HEK293 (cell line): ENCODE data around the gene ZFP36.
A peak's percentile ranks its signal among the peaks of the same experiment; 100 is the strongest.

Source experiments
- BCL11A ChIP-seq: fragments of 450-650 bp; formaldehyde crosslinking; IDR thresholded peaks from 2 replicates; pipeline ENCODE4 v1.5.1; 2016; ENCODE audit warnings: low read depth, missing biosample characterization, missing genetic modification characterization
- ELK4 ChIP-seq: IDR thresholded peaks from 2 replicates; pipeline ENCODE4 v1.6.1; 2011; ENCODE audit warnings: mild to moderate bottlenecking, low read depth, low read length, borderline replicate concordance
- GLIS1 ChIP-seq: fragments of 450-650 bp; formaldehyde crosslinking; IDR thresholded peaks from 2 replicates; pipeline ENCODE4 v1.5.1; 2016; ENCODE audit warnings: missing biosample characterization, missing genetic modification characterization
- KLF1 ChIP-seq: fragments of 450-650 bp; formaldehyde crosslinking; IDR thresholded peaks from 2 replicates; pipeline ENCODE4 v1.5.1; 2016; ENCODE audit warnings: missing biosample characterization, missing genetic modification characterization
- KLF16 ChIP-seq: fragments of 450-650 bp; formaldehyde crosslinking; IDR thresholded peaks from 2 replicates; pipeline ENCODE4 v1.5.1; 2017; ENCODE audit warnings: missing biosample characterization, missing genetic modification characterization
- KLF8 ChIP-seq: fragments of 450-650 bp; formaldehyde crosslinking; IDR thresholded peaks from 2 replicates; pipeline ENCODE4 v1.5.1; 2016; ENCODE audit warnings: missing biosample characterization, missing genetic modification characterization
- PATZ1 ChIP-seq: fragments of 450-650 bp; formaldehyde crosslinking; IDR thresholded peaks from 2 replicates; pipeline ENCODE4 v1.5.1; 2016; ENCODE audit warnings: missing biosample characterization, missing genetic modification characterization
- RBAK ChIP-seq: fragments of 450-650 bp; formaldehyde crosslinking; IDR thresholded peaks from 2 replicates; pipeline ENCODE4 v1.5.1; 2016; ENCODE audit warnings: missing biosample characterization, missing genetic modification characterization
- SP2 ChIP-seq: fragments of 450-650 bp; formaldehyde crosslinking; IDR thresholded peaks from 2 replicates; pipeline ENCODE4 v1.5.1; 2016; ENCODE audit warnings: missing biosample characterization, missing genetic modification characterization
- TCF7L2 ChIP-seq: IDR thresholded peaks from 2 replicates; pipeline ENCODE4 v1.6.1; 2011; ENCODE audit warnings: low read depth, mild to moderate bottlenecking, inconsistent platforms, low read length, moderate library complexity, borderline replicate concordance
- WT1 ChIP-seq: fragments of 450-650 bp; formaldehyde crosslinking; IDR thresholded peaks from 2 replicates; pipeline ENCODE4 v1.5.1; 2016; ENCODE audit warnings: missing biosample characterization, missing genetic modification characterization
- ZBTB11 ChIP-seq: fragments of 450-650 bp; formaldehyde crosslinking; conservative IDR thresholded peaks from 2 replicates; pipeline ENCODE4 v1.5.1; 2016; ENCODE audit warnings: low read depth, missing biosample characterization, missing genetic modification characterization
- ZBTB44 ChIP-seq: fragments of 450-650 bp; IDR thresholded peaks from 2 replicates; pipeline ENCODE4 v1.5.1; 2018; ENCODE audit warnings: missing biosample characterization, mild to moderate bottlenecking, missing genetic modification characterization
- ZBTB8A ChIP-seq: fragments of 450-650 bp; formaldehyde crosslinking; IDR thresholded peaks from 2 replicates; pipeline ENCODE4 v1.5.1; 2016; ENCODE audit warnings: missing biosample characterization, missing genetic modification characterization
- ZEB2 ChIP-seq: fragments of 450-650 bp; formaldehyde crosslinking; IDR thresholded peaks from 2 replicates; pipeline ENCODE4 v1.5.1; 2016; ENCODE audit warnings: missing biosample characterization, missing genetic modification characterization
- ZNF239 ChIP-seq: fragments of 450-650 bp; formaldehyde crosslinking; IDR thresholded peaks from 2 replicates; pipeline ENCODE4 v1.5.1; 2016; ENCODE audit warnings: missing biosample characterization, missing genetic modification characterization
- ZNF292 ChIP-seq: fragments of 450-650 bp; formaldehyde crosslinking; IDR thresholded peaks from 2 replicates; pipeline ENCODE4 v1.5.1; 2016; ENCODE audit warnings: low read depth, missing biosample characterization, missing genetic modification characterization, borderline replicate concordance
- ZNF341 ChIP-seq: fragments of 450-650 bp; formaldehyde crosslinking; IDR thresholded peaks from 2 replicates; pipeline ENCODE4; 2016; ENCODE audit warnings: low read depth, missing biosample characterization, missing genetic modification characterization
- ZNF366 ChIP-seq: fragments of 450-650 bp; formaldehyde crosslinking; conservative IDR thresholded peaks from 2 replicates; pipeline ENCODE4 v1.5.1; 2016; ENCODE audit warnings: missing biosample characterization, missing genetic modification characterization
- ZNF404 ChIP-seq: fragments of 450-650 bp; formaldehyde crosslinking; IDR thresholded peaks from 2 replicates; pipeline ENCODE4 v1.5.1; 2017; ENCODE audit warnings: missing biosample characterization, missing genetic modification characterization
- ZNF48 ChIP-seq: fragments of 450-650 bp; formaldehyde crosslinking; IDR thresholded peaks from 2 replicates; pipeline ENCODE4 v1.5.1; 2016; ENCODE audit warnings: missing biosample characterization, missing genetic modification characterization
- ZNF558 ChIP-seq: fragments of 450-650 bp; formaldehyde crosslinking; IDR thresholded peaks from 2 replicates; pipeline ENCODE4 v1.5.1; 2016; ENCODE audit warnings: missing biosample characterization, missing genetic modification characterization
- ZNF561 ChIP-seq: fragments of 450-650 bp; IDR thresholded peaks from 2 replicates; pipeline ENCODE4 v1.5.1; 2018; ENCODE audit warnings: missing biosample characterization, missing genetic modification characterization, borderline replicate concordance
- ZNF610 ChIP-seq: fragments of 450-650 bp; formaldehyde crosslinking; IDR thresholded peaks from 2 replicates; pipeline ENCODE4 v1.5.1; 2016; ENCODE audit warnings: missing biosample characterization, missing genetic modification characterization, borderline replicate concordance
- ZNF621 ChIP-seq: fragments of 450-650 bp; formaldehyde crosslinking; IDR thresholded peaks from 2 replicates; pipeline ENCODE4 v1.5.1; 2017; ENCODE audit warnings: missing biosample characterization, missing genetic modification characterization
- ZNF629 ChIP-seq: fragments of 450-650 bp; formaldehyde crosslinking; IDR thresholded peaks from 2 replicates; pipeline ENCODE4 v1.5.1; 2017; ENCODE audit warnings: missing biosample characterization, missing genetic modification characterization
- ZNF645 ChIP-seq: fragments of 450-650 bp; formaldehyde crosslinking; IDR thresholded peaks from 2 replicates; pipeline ENCODE4; 2016; ENCODE audit warnings: missing biosample characterization, missing genetic modification characterization
- ZNF670 ChIP-seq: fragments of 450-650 bp; formaldehyde crosslinking; IDR thresholded peaks from 2 replicates; pipeline ENCODE4 v1.5.1; 2016; ENCODE audit warnings: missing biosample characterization, missing genetic modification characterization, low read depth
- ZNF76 ChIP-seq: fragments of 450-650 bp; formaldehyde crosslinking; IDR thresholded peaks from 2 replicates; pipeline ENCODE4; 2016; ENCODE audit warnings: low read depth, missing biosample characterization, missing genetic modification characterization, borderline replicate concordance
- ZNF776 ChIP-seq: fragments of 450-650 bp; formaldehyde crosslinking; IDR thresholded peaks from 2 replicates; pipeline ENCODE4 v1.5.0; 2017; ENCODE audit warnings: missing biosample characterization, missing genetic modification characterization, borderline replicate concordance
- ZNF830 ChIP-seq: fragments of 450-650 bp; IDR thresholded peaks from 2 replicates; pipeline ENCODE4 v1.5.0; 2018; ENCODE audit warnings: missing biosample characterization, missing genetic modification characterization, low read depth, mild to moderate bottlenecking, moderate library complexity
- ZXDB ChIP-seq: fragments of 450-650 bp; formaldehyde crosslinking; IDR thresholded peaks from 2 replicates; pipeline ENCODE4 v1.5.1; 2016; ENCODE audit warnings: missing biosample characterization, missing genetic modification characterization

Gene ZFP36

GRCh38 chr19:39413272-39413910 is 6.7 kb downstream of the ZFP36 start (continued):
- TF ChIP-seq TCF7L2 (no peak), SP2 (tag by site-specific recombination) (peak; percentile 85), ZNF776 (tag by site-specific recombination) (no peak), BCL11A (tag by site-specific recombination) (0 out of 2 replicates have a peak, but pooled peaks have one; percentile 14), WT1 (tag by site-specific recombination) (0 out of 2 replicates have a peak, but pooled peaks have one; percentile 1), ZNF629 (tag by site-specific recombination) (no peak), ZNF558 (tag by site-specific recombination) (no peak), ZNF670 (tag by site-specific recombination) (no peak), ZBTB8A (tag by site-specific recombination) (0 out of 2 replicates have a peak, but pooled peaks have one; percentile 48), GLIS1 (peak; percentile 95), RBAK (tag by site-specific recombination) (no peak), ZXDB (tag by site-specific recombination) (0 out of 2 replicates have a peak, but pooled peaks have one; percentile 9), ZEB2 (no peak; the same call in 1 of the 2 replicates), KLF16 (tag by site-specific recombination) (peak; percentile 47; the same call in 1 of the 2 replicates), ZBTB44 (tag by site-specific recombination) (no peak), ZNF239 (no peak), ZNF48 (tag by site-specific recombination) (no peak), ZNF830 (tag by site-specific recombination) (no peak), ZNF76 (tag by site-specific recombination) (peak; percentile 91), ZNF645 (tag by site-specific recombination) (0 out of 2 replicates have a peak, but pooled peaks have one; percentile 26), ZNF404 (tag by site-specific recombination) (no peak), ZBTB11 (peak; percentile 65), ZNF341 (tag by site-specific recombination) (peak; percentile 100), ZNF561 (tag by site-specific recombination) (no peak), ZNF610 (tag by site-specific recombination) (no peak), ZNF366 (peak; percentile 37; the same call in 1 of the 2 replicates), PATZ1 (tag by site-specific recombination) (peak; percentile 80), ELK4 (no peak), KLF8 (tag by site-specific recombination) (peak; percentile 73; the same call in 1 of the 2 replicates), KLF1 (peak; percentile 68; the same call in 1 of the 2 replicates), ZNF292 (tag by site-specific recombination) (no peak), ZNF621 (tag by site-specific recombination) (no peak)
